Endothelial cell of umbilical vein (primary cell): Measurements from ENCODE around the gene PANK2. TPM values are rescaled to one million over a fixed set of nuclear protein-coding genes. Genes with fewer than 3 reads are reported as not detected.

ENCODE experiments used
- BruUV-seq: library from RNA; stranded (reverse); fragments of 400-500 nt; replicated peaks from 2 replicates; lab custom pipeline; 2021; lab: Mats Ljungman, UMichigan
- CTCF ChIA-PET: fragments of 300-600, 350-600 bp; sonication (Branson Sonifier 250); formaldehyde crosslinking; loops from one replicate; lab custom pipeline; 2021; ENCODE audit warnings: antibody characterized with exemption, inconsistent platforms; lab: Charles Lee
- POLR2A ChIA-PET: fragments of 300-600, 350-600 bp; sonication (Branson Sonifier 250); formaldehyde crosslinking; loops from one replicate; lab custom pipeline; 2021; ENCODE audit warnings: antibody characterized with exemption, inconsistent platforms; lab: Charles Lee
- DNase-seq: peaks from one replicate; pipeline ENCODE4 v3.0.0-alpha.2; 2011; ENCODE audit warnings: low read depth, low spot score
- FAIRE-seq: peaks from 2 replicates; lab custom pipeline; 2011; peaks lifted over from hg19 to GRCh38; lab: Jason Lieb, UNC
- H2AFZ ChIP-seq: 2 replicates; pipeline ENCODE4 v1.6.0; 2012; ENCODE audit warnings: low read depth, low read length, control low read depth, inconsistent platforms
- H3K27ac ChIP-seq: 2 replicates; pipeline ENCODE4 v1.5.1; 2011; ENCODE audit warnings: low read depth, mild to moderate bottlenecking, control low read depth, low read length, moderate library complexity; ENCODE audit not compliant: insufficient read depth
- H3K27me3 ChIP-seq, 2 experiments: 2 replicates each; pipeline versions ENCODE4 v1.6.0 to v1.6.1; 2011; ENCODE audit warnings: low read length in 2 of 2, mixed read lengths in 1 of 2; ENCODE audit not compliant: control insufficient read depth in 2 of 2, insufficient read depth in 2 of 2
- H3K36me3 ChIP-seq, 2 experiments: 2 replicates in 1 of 2; 3 replicates in 1 of 2; pipeline ENCODE4 v1.5.1; 2011; ENCODE audit warnings: low read length in 2 of 2, mild to moderate bottlenecking in 1 of 2, moderate library complexity in 1 of 2; ENCODE audit not compliant: control insufficient read depth in 2 of 2, insufficient read depth in 2 of 2; ENCODE audit errors: extremely low read depth in 1 of 2
- H3K4me1 ChIP-seq: 3 replicates; pipeline ENCODE4 v1.5.1; 2011; ENCODE audit warnings: mild to moderate bottlenecking, low read length; ENCODE audit not compliant: control insufficient read depth, insufficient read depth; ENCODE audit errors: extremely low read depth
- H3K4me2 ChIP-seq: 2 replicates; pipeline ENCODE4 v1.6.1; 2011; ENCODE audit warnings: low read length, control low read depth, mixed read lengths; ENCODE audit not compliant: insufficient read depth
- H3K4me3 ChIP-seq, 3 experiments: fragments of 200-600 bp in 1 of 3; sonication (generic), shearing (Covaris generic) in 1 of 3; replicated peaks in 1 of 3; 2 replicates each; pipeline ENCODE4 v1.5.1; 2011 to 2016; ENCODE audit warnings: control low read depth in 3 of 3, low read length in 3 of 3, mild to moderate bottlenecking in 2 of 3, inconsistent platforms in 1 of 3, low read depth in 1 of 3, moderate library complexity in 1 of 3; ENCODE audit not compliant: insufficient read depth in 1 of 3
- H3K79me2 ChIP-seq: 2 replicates; pipeline ENCODE4 v1.6.0; 2012; ENCODE audit warnings: low read length, inconsistent platforms; ENCODE audit not compliant: control insufficient read depth, insufficient read depth
- H3K9ac ChIP-seq: replicated peaks from 2 replicates; pipeline ENCODE3; 2011; ENCODE audit warnings: low read length, control low read depth; ENCODE audit not compliant: insufficient read depth; ENCODE audit errors: extremely low read depth
- H3K9me1 ChIP-seq: replicated peaks from 3 replicates; pipeline ENCODE4 v1.6.0; 2011; ENCODE audit warnings: mild to moderate bottlenecking, low read length; ENCODE audit not compliant: control insufficient read depth, insufficient read depth; ENCODE audit errors: extremely low read depth
- H3K9me3 ChIP-seq: replicated peaks from 2 replicates; pipeline ENCODE4 v1.5.1; 2012; ENCODE audit warnings: low read length, inconsistent platforms; ENCODE audit not compliant: control insufficient read depth, insufficient read depth
- H4K20me1 ChIP-seq: replicated peaks from 2 replicates; pipeline ENCODE3; 2011; ENCODE audit warnings: mild to moderate bottlenecking, low read length; ENCODE audit not compliant: control insufficient read depth, insufficient read depth; ENCODE audit errors: extremely low read depth
- GATA2 ChIP-seq: IDR thresholded peaks from 2 replicates; pipeline ENCODE4 v1.7.0; 2011; ENCODE audit warnings: low read depth, mild to moderate bottlenecking, moderate library complexity, mixed read lengths, low read length; ENCODE audit not compliant: insufficient read length, insufficient read depth
- dilution Hi-C: fragments of 300-500 bp; cut with MboI; formaldehyde crosslinking; loops from one replicate; pipeline ENCODE4 v1.15.0; 2019; ENCODE audit warnings: low sequenced_read_pairs; ENCODE audit not compliant: extremely low pct_ligation_motif_present
- intact Hi-C: fragments of 100-400 bp; cut with micrococcal nuclease; formaldehyde crosslinking; loops from one replicate; pipeline ENCODE4 v1.10.0; 2022
- microRNA counts: library from miRNA; unstranded; fragments of <30 nt; microRNA quantifications from one replicate; lab custom pipeline; 2016
- microRNA-seq: library from miRNA; unstranded; fragments of <30 nt; microRNA quantifications from one replicate; pipeline ENCODE4 v1.2.0, GENCODE V29; 2021; ENCODE audit warnings: borderline number of aligned reads, borderline replicate concordance
- polyA plus RNA-seq, 4 experiments: library from polyadenylated mRNA; depleted of rRNA in 3 of 4; stranded (reverse) in 3 of 4; unstranded in 1 of 4; fragments of >200 nt; gene quantifications; 2 replicates each; pipeline versions ENCODE4 v1.2.1 to v1.2.3, GENCODE V29; 2011 to 2012; ENCODE audit warnings: missing spikeins in 1 of 4
- small RNA-seq: library from RNA; depleted of rRNA; stranded (forward); fragments of <200 nt; gene quantifications from one replicate; pipeline ENCODE3, GENCODE V24; 2012; ENCODE audit warnings: low replicate concordance, low read depth; ENCODE audit not compliant: insufficient read depth, insufficient read length
- total RNA-seq: library from RNA; stranded (reverse); gene quantifications from 2 replicates; pipeline ENCODE4 v1.2.3, GENCODE V29; 2021
- TF ChIP-seq, protein P1 (sequence below), 2 donors: IDR thresholded peaks; 1 replicate in 1 of 2; 2 replicates in 1 of 2; pipeline ENCODE4 v1.5.1; 2011; ENCODE audit warnings: low read length in 2 of 2, mild to moderate bottlenecking in 2 of 2, moderate library complexity in 2 of 2, control low read depth in 1 of 2, inconsistent platforms in 1 of 2, low read depth in 1 of 2; ENCODE audit not compliant: insufficient read depth in 1 of 2; ENCODE audit errors: extremely low read depth in 1 of 2

Gene PANK2
- total and polyA plus RNA-seq, 2 donors (not counting 3 experiments of a cell fraction or from before 2014, with no cell fraction given), result 18.9 to 54.3 TPM

GRCh38 chr20:3976511-3976910, 87.3 kb downstream of the PANK2 start:
- no peak overlapping the region for H3K4me2 ChIP-seq
- H3K27me3 ChIP-seq, result no peaks in the 10 kb centered on the region
- no peaks in the 10 kb centered on the region for H3K9me1 ChIP-seq
- no peaks in the 10 kb centered on the region for H3K36me3 ChIP-seq
- H3K9ac ChIP-seq, result no peak overlapping the region
- no peak overlapping the region for H3K4me3 ChIP-seq
- intact Hi-C loops (no loop called here), dilution Hi-C loops (no loop called here)
- no peak for DNase-seq
- no peak overlapping the region for H3K27ac ChIP-seq
- BruUV-seq, result no TSS peak
- no peaks in the 10 kb centered on the region for H4K20me1 ChIP-seq
- CTCF ChIA-PET, result no interaction called here
- POLR2A ChIA-PET, result no interaction called here
- no peak for FAIRE-seq
- TF ChIP-seq, protein P1, sequence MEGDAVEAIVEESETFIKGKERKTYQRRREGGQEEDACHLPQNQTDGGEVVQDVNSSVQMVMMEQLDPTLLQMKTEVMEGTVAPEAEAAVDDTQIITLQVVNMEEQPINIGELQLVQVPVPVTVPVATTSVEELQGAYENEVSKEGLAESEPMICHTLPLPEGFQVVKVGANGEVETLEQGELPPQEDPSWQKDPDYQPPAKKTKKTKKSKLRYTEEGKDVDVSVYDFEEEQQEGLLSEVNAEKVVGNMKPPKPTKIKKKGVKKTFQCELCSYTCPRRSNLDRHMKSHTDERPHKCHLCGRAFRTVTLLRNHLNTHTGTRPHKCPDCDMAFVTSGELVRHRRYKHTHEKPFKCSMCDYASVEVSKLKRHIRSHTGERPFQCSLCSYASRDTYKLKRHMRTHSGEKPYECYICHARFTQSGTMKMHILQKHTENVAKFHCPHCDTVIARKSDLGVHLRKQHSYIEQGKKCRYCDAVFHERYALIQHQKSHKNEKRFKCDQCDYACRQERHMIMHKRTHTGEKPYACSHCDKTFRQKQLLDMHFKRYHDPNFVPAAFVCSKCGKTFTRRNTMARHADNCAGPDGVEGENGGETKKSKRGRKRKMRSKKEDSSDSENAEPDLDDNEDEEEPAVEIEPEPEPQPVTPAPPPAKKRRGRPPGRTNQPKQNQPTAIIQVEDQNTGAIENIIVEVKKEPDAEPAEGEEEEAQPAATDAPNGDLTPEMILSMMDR (IDR thresholded peaks at IDR 0.05; ENCODE audit: extremely low read depth in 1 of 2, insufficient read depth in 1 of 2, low read depth in 1 of 2, low read length in 2 of 2), result no peak
- TF ChIP-seq GATA2, result no peak
- H3K79me2 ChIP-seq, result no peaks in the 10 kb centered on the region
- H3K9me3 ChIP-seq, result no peaks in the 10 kb centered on the region
- H2AFZ ChIP-seq, result no peak overlapping the region
- peaks cover 9% of the 10 kb centered on the region for H3K4me1 ChIP-seq

MicroRNAs encoded within 50 kb of the gene (microRNA counts, 767-probe panel; counts per million panel counts)
- microRNA hsa-miR-103a-3p (lab: Ali Mortazavi, UCI), result 723 counts per million, percentile 96 among the panel's probes with 10 or more counts

Small RNA genes within 50 kb of the gene (microRNA-seq; reads per million reads assigned to microRNA genes)
- gene MIR103A2 (not detected), gene MIR103B2 (not detected)

Small RNA genes within 50 kb of the gene (small RNA-seq; reads per million reads assigned to genes)
- 7.4 reads per million, percentile 51 among the genes with 10 or more reads in this experiment for gene MIR103A2

Other genes starting within 250 kb of the PANK2 start
- gene GFRA4, start 226.0 kb upstream of the PANK2 start, total RNA-seq, result not detected in 2 replicates
- not detected in 2 replicates for gene GFRA4, start 226.0 kb upstream of the PANK2 start, polyA plus RNA-seq
- gene ADAM33, start 207.4 kb upstream of the PANK2 start, total RNA-seq, result 0.18 TPM in 1 of 2 replicates, not detected in the other
- gene ADAM33, start 207.4 kb upstream of the PANK2 start, polyA plus RNA-seq, result 0.06 TPM in 2 replicates
- gene SIGLEC1, start 176.8 kb upstream of the PANK2 start, total RNA-seq, result not detected in 2 replicates
- gene SIGLEC1, start 176.8 kb upstream of the PANK2 start, polyA plus RNA-seq, result not detected in 2 replicates
- gene HSPA12B, start 156.7 kb upstream of the PANK2 start, total RNA-seq, result 3.4 and 6.6 TPM in 2 replicates
- gene HSPA12B, start 156.7 kb upstream of the PANK2 start, polyA plus RNA-seq, result 3.6 and 3.7 TPM in 2 replicates
- gene ADISSP, start 121.6 kb upstream of the PANK2 start, total RNA-seq, result 55.0 and 55.8 TPM in 2 replicates
- gene ADISSP, start 121.6 kb upstream of the PANK2 start, polyA plus RNA-seq, result 67.5 and 77.3 TPM in 2 replicates
- 0.32 and 0.44 TPM in 2 replicates for gene SPEF1, start 107.9 kb upstream of the PANK2 start, total RNA-seq
- gene SPEF1, start 107.9 kb upstream of the PANK2 start, polyA plus RNA-seq, result 0.07 and 0.10 TPM in 2 replicates
- 82.2 and 90.3 TPM in 2 replicates for gene CENPB, start 102.6 kb upstream of the PANK2 start, total RNA-seq
- gene CENPB, start 102.6 kb upstream of the PANK2 start, polyA plus RNA-seq, result 30.4 and 35.7 TPM in 2 replicates
- gene CDC25B, start 93.1 kb upstream of the PANK2 start, total RNA-seq, result 62.2 and 76.5 TPM in 2 replicates
- gene CDC25B, start 93.1 kb upstream of the PANK2 start, polyA plus RNA-seq, result 45.3 and 46.7 TPM in 2 replicates
- gene AP5S1, start 68.8 kb upstream of the PANK2 start, total RNA-seq, result 19.2 and 22.0 TPM in 2 replicates
- 15.7 and 20.1 TPM in 2 replicates for gene AP5S1, start 68.8 kb upstream of the PANK2 start, polyA plus RNA-seq
- gene MAVS, start 42.6 kb upstream of the PANK2 start, total RNA-seq, result 35.1 and 40.7 TPM in 2 replicates
- gene MAVS, start 42.6 kb upstream of the PANK2 start, polyA plus RNA-seq, result 17.9 and 18.8 TPM in 2 replicates
- 9.0 and 11.7 TPM in 2 replicates for gene RNF24, start 126.2 kb downstream of the PANK2 start, total RNA-seq
- gene RNF24, start 126.2 kb downstream of the PANK2 start, polyA plus RNA-seq, result 4.1 and 4.5 TPM in 2 replicates